A549 (cell line): ENCODE results near the gene TUBG2. TPM values are rescaled to one million over a fixed set of nuclear protein-coding genes. Genes with fewer than 3 reads are reported as not detected.
A peak's percentile ranks its signal among the peaks of the same experiment; 100 is the strongest.

ENCODE experiments used
- ATAC-seq, 2 experiments: fragments of 200-7000 bp in 1 of 2; fragments of >200 bp in 1 of 2; cut with Nextera tagmentation in 1 of 2; cut with Tn5 transposase in 1 of 2; 3 replicates each; pipeline versions ENCODE4 v1.8.0 to v1.9.1; 2018 to 2020; ENCODE audit warnings: mild to moderate bottlenecking in 1 of 2, moderate library complexity in 1 of 2
- CTCF ChIA-PET: fragments of 300-600 bp; sonication (Branson Sonifier 250); formaldehyde crosslinking; extraction: SDS; loops from one replicate; lab custom pipeline; 2021; ENCODE audit warnings: antibody characterized with exemption, inconsistent platforms; lab: Yijun Ruan, JAX
- POLR2A ChIA-PET: fragments of 350-600 bp; formaldehyde crosslinking; extraction: SDS; loops from one replicate; lab custom pipeline; 2021; ENCODE audit warnings: antibody characterized with exemption, inconsistent platforms; lab: Yijun Ruan, JAX
- DNase-seq, 2 experiments: peaks; one replicate each; pipeline versions ENCODE4 v3.0.0 to v3.0.0-alpha.2; 2011 to 2016; ENCODE audit warnings: low read depth in 1 of 2, low spot score in 1 of 2
- FAIRE-seq: peaks from 2 replicates; lab custom pipeline; 2011; peaks lifted over from hg19 to GRCh38; lab: Jason Lieb, UNC
- H3K27ac ChIP-seq, 2 experiments: fragments of >200 bp; sonication (Bioruptor Twin); formaldehyde crosslinking; 3 replicates each; pipeline ENCODE4 v1.5.1; 2016 to 2017
- H3K4me1 ChIP-seq: fragments of >200 bp; sonication (Bioruptor Twin); formaldehyde crosslinking; 3 replicates; pipeline ENCODE4 v1.6.1; 2016
- H3K4me2 ChIP-seq: fragments of >200 bp; sonication (Bioruptor Twin); formaldehyde crosslinking; 3 replicates; pipeline ENCODE4 v1.6.1; 2016
- H3K4me3 ChIP-seq: fragments of >200 bp; sonication (Bioruptor Twin); formaldehyde crosslinking; 3 replicates; pipeline ENCODE4 v1.5.1; 2016
- H3K9me3 ChIP-seq: fragments of >200 bp; sonication (Bioruptor Twin); formaldehyde crosslinking; 3 replicates; pipeline ENCODE4 v1.6.1; 2016
- CBX2 ChIP-seq: fragments of 200-600 bp; sonication (generic); IDR thresholded peaks from 2 replicates; pipeline ENCODE4 v1.6.1; 2016; ENCODE audit warnings: low read depth, mild to moderate bottlenecking, borderline replicate concordance
- CBX8 ChIP-seq: fragments of 200-600 bp; sonication (generic); IDR thresholded peaks from 2 replicates; pipeline ENCODE4 v1.6.1; 2016
- CHD2 ChIP-seq: fragments of 150-350 bp; IDR thresholded peaks from 2 replicates; pipeline ENCODE4 v1.6.1; 2014; ENCODE audit warnings: low read length; ENCODE audit not compliant: partially characterized antibody
- CHD4 ChIP-seq: fragments of 200-600 bp; sonication (generic); IDR thresholded peaks from 2 replicates; pipeline ENCODE4 v1.6.1; 2016; ENCODE audit warnings: antibody characterized with exemption, mild to moderate bottlenecking, borderline replicate concordance
- EHF ChIP-seq: fragments of 250-450 bp; sonication (Bioruptor Pico); IDR thresholded peaks from 2 replicates; pipeline ENCODE4 v1.5.0; 2020; ENCODE audit warnings: mild to moderate bottlenecking
- GATA3 ChIP-seq: IDR thresholded peaks from 2 replicates; pipeline ENCODE4 v1.6.1; 2012; ENCODE audit warnings: borderline replicate concordance
- HEYL ChIP-seq: fragments of 250-450 bp; sonication (Bioruptor Pico); IDR thresholded peaks from 2 replicates; pipeline ENCODE4 v1.8.0; 2021; ENCODE audit warnings: mild to moderate bottlenecking, moderate library complexity
- HOXA7 ChIP-seq: fragments of 250-450 bp; sonication (Bioruptor Pico); IDR thresholded peaks from 2 replicates; pipeline ENCODE4 v1.5.0; 2020; ENCODE audit warnings: mild to moderate bottlenecking, moderate library complexity
- KDM1A ChIP-seq: fragments of 200-600 bp; sonication (generic); IDR thresholded peaks from 2 replicates; pipeline ENCODE4 v1.6.1; 2016; ENCODE audit warnings: low read depth, mild to moderate bottlenecking
- MAZ ChIP-seq: fragments of 150-350 bp; IDR thresholded peaks from 2 replicates; pipeline ENCODE4 v1.6.1; 2014; ENCODE audit warnings: antibody characterized with exemption, low read depth, low read length, borderline replicate concordance
- NFE2L2 ChIP-seq: fragments of 150-350 bp; conservative IDR thresholded peaks from 2 replicates; pipeline ENCODE4 v1.6.1; 2014; ENCODE audit warnings: low read length
- NR3C1 ChIP-seq: fragments of >200 bp; sonication (Bioruptor Twin); formaldehyde crosslinking; IDR thresholded peaks from 3 replicates; pipeline ENCODE4 v1.6.1; 2017
- POLR2AphosphoS2 ChIP-seq: conservative IDR thresholded peaks from 2 replicates; pipeline ENCODE4 v1.6.1; 2012; ENCODE audit warnings: low read length, improper control_type of control experiment, inconsistent platforms
- RAD21 ChIP-seq, 2 experiments: fragments of >200 bp in 1 of 2; sonication (Bioruptor Twin) in 1 of 2; formaldehyde crosslinking in 1 of 2; IDR thresholded peaks in 1 of 2; conservative IDR thresholded peaks in 1 of 2; 2 replicates in 1 of 2; 3 replicates in 1 of 2; pipeline ENCODE4 v1.6.1; 2012 to 2018; ENCODE audit warnings: inconsistent platforms in 1 of 2
- RARB ChIP-seq: fragments of 250-450 bp; sonication (Bioruptor Pico); IDR thresholded peaks from 2 replicates; pipeline ENCODE4 v1.8.0; 2021; ENCODE audit warnings: mild to moderate bottlenecking, moderate library complexity
- RCOR1 ChIP-seq: fragments of 150-350 bp; IDR thresholded peaks from 2 replicates; pipeline ENCODE4 v1.6.1; 2014; ENCODE audit warnings: antibody characterized with exemption, low read length, low read depth
- ZFP36 ChIP-seq: fragments of 450-650 bp; IDR thresholded peaks from 2 replicates; pipeline ENCODE4 v1.6.1; 2014; ENCODE audit warnings: borderline replicate concordance; ENCODE audit not compliant: partially characterized antibody
- ZNF302 ChIP-seq: fragments of 250-450 bp; sonication (Bioruptor Pico); IDR thresholded peaks from 2 replicates; pipeline ENCODE4 v1.9.0; 2021; ENCODE audit warnings: inconsistent platforms, mild to moderate bottlenecking, moderate library complexity
- WGBS: methylation state at CpG from one replicate; pipeline ENCODE4 v1.1.6; 2017; ENCODE audit errors: missing lambda C conversion rate; 5-methylcytosine and 5-hydroxymethylcytosine counted together
- polyA plus RNA-seq, 4 experiments: library from polyadenylated mRNA; depleted of rRNA in 3 of 4; stranded (reverse); fragments of >200 nt; fragmentation: RNase III in 1 of 4; extraction: RNeasy Plus Mini Kit Qiagen cat#74134 plus additional on column Dnase treatment in 1 of 4; gene quantifications; 2 replicates in 3 of 4; 3 replicates in 1 of 4; pipeline ENCODE4 v1.2.3, GENCODE V29; 2011 to 2017
- TF ChIP-seq, protein P1 (sequence below): fragments of >200 bp; sonication (Bioruptor Twin); formaldehyde crosslinking; IDR thresholded peaks from 2 replicates; pipeline ENCODE4 v1.6.1; 2016
- TF ChIP-seq, protein P2 (sequence below): fragments of 250-450 bp; sonication (Bioruptor Pico); IDR thresholded peaks from 2 replicates; pipeline ENCODE4 v1.5.0; 2021; ENCODE audit warnings: mild to moderate bottlenecking, moderate library complexity, borderline replicate concordance
- TF ChIP-seq, protein P3 (sequence below): fragments of >200 bp; sonication (Bioruptor Twin); formaldehyde crosslinking; IDR thresholded peaks from 3 replicates; pipeline ENCODE4 v1.5.1; 2016
- TF ChIP-seq, protein P4 (sequence below): fragments of 450-650 bp; IDR thresholded peaks from 2 replicates; pipeline ENCODE4 v1.6.1; 2014; ENCODE audit warnings: antibody characterized with exemption

Gene TUBG2
- polyA plus RNA-seq, 2 of the 4 experiments (the other 2 are of a cell fraction), result 14.9 to 30.6 TPM

DNA sequence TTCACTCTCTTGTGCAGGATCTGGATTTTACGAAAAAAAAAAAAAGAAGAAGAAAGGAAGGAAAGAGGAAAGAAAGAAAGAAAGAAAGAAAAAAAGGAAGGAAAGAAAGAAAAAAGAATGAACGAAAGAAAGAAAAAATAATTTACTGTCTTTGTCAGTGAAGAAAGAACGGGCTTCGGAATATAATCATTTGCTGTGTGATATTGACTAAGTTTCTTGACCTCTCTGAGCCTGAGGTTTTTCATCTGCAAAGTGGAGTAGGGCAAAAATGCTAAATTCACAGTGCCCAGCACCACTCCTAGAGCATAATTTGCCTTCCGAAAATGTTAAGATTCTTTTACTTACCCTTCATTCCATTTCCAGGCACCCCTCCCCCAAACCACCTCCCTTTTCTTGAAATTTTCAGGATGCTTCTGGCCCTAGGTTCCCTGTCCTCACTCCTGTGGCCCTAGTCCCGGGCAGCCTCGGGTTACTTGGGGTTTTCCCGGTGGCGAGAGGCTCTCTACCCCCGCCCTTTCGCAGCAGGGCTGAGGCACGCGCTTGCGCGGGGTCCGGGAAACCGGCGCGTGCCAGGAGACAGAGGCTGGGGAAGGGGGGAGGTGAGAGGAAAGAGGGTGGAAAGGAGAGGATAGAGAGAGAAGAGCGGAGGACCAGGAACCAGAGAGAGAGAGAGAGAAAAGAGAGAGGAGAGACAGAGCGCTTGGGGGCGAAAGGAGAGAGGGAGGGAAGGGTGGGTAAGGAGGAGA is 23.1 kb downstream of the TUBG2 start, which contains the start of gene CNTNAP1 (continued):
- TF ChIP-seq RARB (CRISPR knock-in tag), result no peak
- TF ChIP-seq, protein P1, sequence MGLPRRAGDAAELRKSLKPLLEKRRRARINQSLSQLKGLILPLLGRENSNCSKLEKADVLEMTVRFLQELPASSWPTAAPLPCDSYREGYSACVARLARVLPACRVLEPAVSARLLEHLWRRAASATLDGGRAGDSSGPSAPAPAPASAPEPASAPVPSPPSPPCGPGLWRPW, result no peak

DNA sequence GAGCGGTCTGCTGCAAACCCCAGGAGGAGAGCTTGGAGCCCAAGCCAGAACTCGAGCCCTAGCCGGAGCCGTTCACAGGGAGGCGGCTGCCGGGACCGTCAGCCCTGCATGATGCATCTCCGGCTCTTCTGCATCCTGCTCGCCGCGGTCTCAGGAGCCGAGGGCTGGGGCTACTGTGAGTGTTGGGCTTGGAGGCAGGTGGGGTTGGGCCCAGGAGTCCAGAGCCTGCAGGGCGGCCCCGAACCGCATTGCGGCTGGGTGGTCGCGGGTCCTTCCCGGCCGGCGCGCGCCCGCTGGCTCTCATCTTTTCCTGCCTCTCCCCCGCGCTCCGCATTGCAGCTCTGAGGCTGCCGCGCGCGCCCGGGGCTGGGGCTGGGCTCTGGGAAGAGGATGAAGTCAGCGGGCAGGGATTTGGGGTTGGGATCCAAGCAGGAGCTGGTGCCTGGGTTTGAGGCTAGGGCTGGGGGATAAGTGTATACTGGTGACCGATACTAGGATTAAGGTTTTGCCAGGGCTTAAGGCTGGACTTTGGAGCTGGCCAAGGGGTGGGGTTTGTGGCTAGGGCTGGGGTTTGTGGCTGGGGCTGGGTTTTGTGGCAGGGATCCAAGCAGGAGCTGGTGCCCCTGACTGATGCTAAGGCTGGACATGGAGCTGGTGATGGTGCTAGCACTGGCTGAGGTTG is 23.8 kb downstream of the TUBG2 start:
- peak in 1 of 2 experiments; percentile 5; a peak in 3 of 6 replicates for ATAC-seq
- H3K9me3 ChIP-seq, result no peaks in the 10 kb centered on the region
- WGBS, result 46% methylated on average over 34 of the region's 34 CpGs
- peak; percentile 46 to 58 for DNase-seq
- no peak for FAIRE-seq
- H3K4me3 ChIP-seq, result peak overlapping the region; percentile 47
- POLR2A ChIA-PET, result interaction anchor here (0.8 to 1.0 kb wide), 2 partner anchors 104 to 134 kb away, joined by 3 read pairs; no protein-coding TSS in a partner anchor
- TF ChIP-seq RAD21 (conservative IDR thresholded peaks at IDR 0.05 in 1 of 2, IDR thresholded peaks at IDR 0.05 in 1 of 2) (no peak), MAZ (no peak), POLR2AphosphoS2 (no peak), NFE2L2 (no peak), CHD2 (no peak), CBX8 (no peak), RARB (CRISPR knock-in tag) (no peak)
- TF ChIP-seq, protein P2, sequence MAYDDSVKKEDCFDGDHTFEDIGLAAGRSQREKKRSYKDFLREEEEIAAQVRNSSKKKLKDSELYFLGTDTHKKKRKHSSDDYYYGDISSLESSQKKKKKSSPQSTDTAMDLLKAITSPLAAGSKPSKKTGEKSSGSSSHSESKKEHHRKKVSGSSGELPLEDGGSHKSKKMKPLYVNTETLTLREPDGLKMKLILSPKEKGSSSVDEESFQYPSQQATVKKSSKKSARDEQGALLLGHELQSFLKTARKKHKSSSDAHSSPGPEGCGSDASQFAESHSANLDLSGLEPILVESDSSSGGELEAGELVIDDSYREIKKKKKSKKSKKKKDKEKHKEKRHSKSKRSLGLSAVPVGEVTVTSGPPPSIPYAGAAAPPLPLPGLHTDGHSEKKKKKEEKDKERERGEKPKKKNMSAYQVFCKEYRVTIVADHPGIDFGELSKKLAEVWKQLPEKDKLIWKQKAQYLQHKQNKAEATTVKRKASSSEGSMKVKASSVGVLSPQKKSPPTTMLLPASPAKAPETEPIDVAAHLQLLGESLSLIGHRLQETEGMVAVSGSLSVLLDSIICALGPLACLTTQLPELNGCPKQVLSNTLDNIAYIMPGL (CRISPR knock-in tag), result no peak
- CTCF ChIA-PET, result interaction anchor here (0.5 to 4.4 kb wide), 18 partner anchors 9 to 415 kb away, joined by 3 to 44 read pairs (median 4); partner anchors contain the start of genes PSMC3IP, RETREG3 and TUBG1
- H3K4me1 ChIP-seq, result peaks cover 27% of the 10 kb centered on the region
- peak overlapping the region; percentile 50 for H3K4me2 ChIP-seq
- H3K27ac ChIP-seq, result peak overlapping the region; percentile 62 to 80

DNA sequence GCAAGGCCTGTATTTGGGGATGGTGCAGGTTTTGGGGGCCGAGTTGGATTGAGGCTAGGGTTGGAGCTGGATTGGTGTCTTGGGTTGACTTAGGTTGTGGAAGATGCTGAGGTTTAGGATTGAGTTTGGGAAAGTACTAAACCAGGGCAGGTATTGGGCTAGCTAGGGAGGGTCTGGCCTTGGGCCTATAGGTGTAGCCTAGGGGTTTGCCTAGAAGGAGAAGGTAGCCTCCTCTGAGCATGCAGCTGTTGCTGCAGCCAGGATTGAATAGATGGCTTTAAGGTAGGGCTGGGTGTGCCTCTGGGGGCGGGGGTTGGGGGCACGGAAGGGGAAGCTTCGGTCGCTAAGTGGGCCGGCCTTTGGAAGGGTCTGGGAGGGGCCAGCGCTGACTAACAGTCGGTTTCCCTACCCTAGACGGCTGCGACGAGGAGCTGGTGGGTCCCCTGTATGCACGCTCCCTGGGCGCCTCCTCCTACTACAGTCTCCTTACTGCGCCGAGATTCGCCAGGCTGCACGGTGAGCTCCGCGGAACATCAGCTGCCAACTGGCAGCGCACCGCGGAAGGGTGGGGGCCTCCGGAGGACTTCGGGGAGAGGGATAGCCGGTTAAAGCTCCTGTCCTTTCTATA is 24.4 kb downstream of the TUBG2 start:
- ChIA-PET CTCF (interaction anchor here (0.6 to 4.4 kb wide), 19 partner anchors 9 to 415 kb away, joined by 3 to 44 read pairs (median 4); partner anchors contain the start of genes PSMC3IP, RETREG3 and TUBG1), POLR2A (interaction anchor here (0.8 to 1.0 kb wide), 2 partner anchors 105 to 135 kb away, joined by 3 read pairs; no protein-coding TSS in a partner anchor)
- Histone ChIP-seq H3K27ac (peak overlapping the region in 1 of 2 experiments; percentile 80; a peak in 3 of 6 replicates), H3K4me1 (peaks cover 27% of the 10 kb centered on the region), H3K9me3 (no peaks in the 10 kb centered on the region), H3K4me3 (no peak overlapping the region)
- ATAC-seq, result no peak
- no peak for DNase-seq
- no peak for TF ChIP-seq CHD4
- no peak for TF ChIP-seq NR3C1
- no peak for TF ChIP-seq ZNF302
- TF ChIP-seq, protein P1, result no peak
- TF ChIP-seq EHF (CRISPR knock-in tag), result no peak
- no peak for TF ChIP-seq GATA3
- TF ChIP-seq RAD21 (conservative IDR thresholded peaks at IDR 0.05 in 1 of 2, IDR thresholded peaks at IDR 0.05 in 1 of 2), result no peak
- no peak for TF ChIP-seq HEYL (CRISPR knock-in tag)
- TF ChIP-seq, protein P3, sequence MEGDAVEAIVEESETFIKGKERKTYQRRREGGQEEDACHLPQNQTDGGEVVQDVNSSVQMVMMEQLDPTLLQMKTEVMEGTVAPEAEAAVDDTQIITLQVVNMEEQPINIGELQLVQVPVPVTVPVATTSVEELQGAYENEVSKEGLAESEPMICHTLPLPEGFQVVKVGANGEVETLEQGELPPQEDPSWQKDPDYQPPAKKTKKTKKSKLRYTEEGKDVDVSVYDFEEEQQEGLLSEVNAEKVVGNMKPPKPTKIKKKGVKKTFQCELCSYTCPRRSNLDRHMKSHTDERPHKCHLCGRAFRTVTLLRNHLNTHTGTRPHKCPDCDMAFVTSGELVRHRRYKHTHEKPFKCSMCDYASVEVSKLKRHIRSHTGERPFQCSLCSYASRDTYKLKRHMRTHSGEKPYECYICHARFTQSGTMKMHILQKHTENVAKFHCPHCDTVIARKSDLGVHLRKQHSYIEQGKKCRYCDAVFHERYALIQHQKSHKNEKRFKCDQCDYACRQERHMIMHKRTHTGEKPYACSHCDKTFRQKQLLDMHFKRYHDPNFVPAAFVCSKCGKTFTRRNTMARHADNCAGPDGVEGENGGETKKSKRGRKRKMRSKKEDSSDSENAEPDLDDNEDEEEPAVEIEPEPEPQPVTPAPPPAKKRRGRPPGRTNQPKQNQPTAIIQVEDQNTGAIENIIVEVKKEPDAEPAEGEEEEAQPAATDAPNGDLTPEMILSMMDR, result no peak
- no peak for TF ChIP-seq KDM1A
- TF ChIP-seq ZFP36, result no peak
- no peak for TF ChIP-seq RCOR1
- TF ChIP-seq, protein P4, sequence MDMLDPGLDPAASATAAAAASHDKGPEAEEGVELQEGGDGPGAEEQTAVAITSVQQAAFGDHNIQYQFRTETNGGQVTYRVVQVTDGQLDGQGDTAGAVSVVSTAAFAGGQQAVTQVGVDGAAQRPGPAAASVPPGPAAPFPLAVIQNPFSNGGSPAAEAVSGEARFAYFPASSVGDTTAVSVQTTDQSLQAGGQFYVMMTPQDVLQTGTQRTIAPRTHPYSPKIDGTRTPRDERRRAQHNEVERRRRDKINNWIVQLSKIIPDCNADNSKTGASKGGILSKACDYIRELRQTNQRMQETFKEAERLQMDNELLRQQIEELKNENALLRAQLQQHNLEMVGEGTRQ, result no peak
- no peak for TF ChIP-seq CBX2
- TF ChIP-seq HOXA7, result no peak
- TF ChIP-seq, all 56 proteins: peak for 0
- 93% methylated on average over 24 of the region's 25 CpGs for WGBS
- peak overlapping the region; percentile 50 for H3K4me2 ChIP-seq
- no peak for FAIRE-seq
